IPS-18c (cell line): ENCODE data around the gene ZNF888.
"Not testable (repeated sequence)": the region's sequence is repeated elsewhere in the genome, so short reads cannot be mapped to it uniquely, and the experiment has no call there.

Source experiments
- H3K4me3 ChIP-seq: 2 replicates; pipeline ENCODE4 v1.7.0; 2013; ENCODE audit warnings: low read depth, mild to moderate bottlenecking, low read length, moderate library complexity; ENCODE audit not compliant: insufficient read depth
- H3K9me3 ChIP-seq: one replicate; pipeline ENCODE4 v1.6.1; 2013; ENCODE audit warnings: mild to moderate bottlenecking, low read length, moderate library complexity; ENCODE audit not compliant: control insufficient read depth, insufficient read depth

ZNF888 gene

DNA sequence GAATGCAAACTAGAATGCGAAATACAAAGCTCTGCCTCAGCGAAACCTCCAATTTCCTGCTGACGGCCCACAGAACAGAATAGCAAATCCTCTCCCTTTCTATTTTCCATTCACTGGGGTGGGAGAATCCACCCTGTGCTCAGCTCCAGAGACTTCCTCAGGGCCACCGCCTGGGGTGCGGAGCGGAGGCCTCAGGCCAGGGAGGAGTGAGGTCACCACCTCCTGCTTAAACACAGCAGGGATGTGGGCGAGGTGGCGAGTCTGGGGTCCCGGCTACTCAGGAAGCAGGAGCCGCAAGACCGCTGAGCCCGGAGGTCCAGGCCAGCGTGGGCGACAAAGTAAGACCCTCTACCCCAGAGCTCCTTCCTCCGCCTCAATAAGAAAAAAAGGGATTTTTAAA is 25.1 kb downstream of the ZNF888 start:
- H3K4me3 ChIP-seq = peak overlapping the region; percentile 94; the same call in 1 of the 2 replicates

GRCh38 chr19:52897138-52897935 is 25.9 kb downstream of the ZNF888 start, which contains the start of gene ZNF320:
ZNF320 (minus strand) TSS chr19:52897635; CDS start chr19:52890255, 7,380 bp downstream.
- H3K9me3 ChIP-seq = no peaks in the 10 kb centered on the region
- H3K4me3 ChIP-seq = peak within 1 kb of the TSS; percentile 94

More for the DNA sequence above, 25.1 kb downstream of the ZNF888 start:
- no peaks in the 10 kb centered on the region for H3K9me3 ChIP-seq

GRCh38 chr19:52896431-52897137 is 26.6 kb downstream of the ZNF888 start:
- H3K9me3 ChIP-seq = no peaks in the 10 kb centered on the region
- H3K4me3 ChIP-seq = peak overlapping the region; percentile 94

DNA sequence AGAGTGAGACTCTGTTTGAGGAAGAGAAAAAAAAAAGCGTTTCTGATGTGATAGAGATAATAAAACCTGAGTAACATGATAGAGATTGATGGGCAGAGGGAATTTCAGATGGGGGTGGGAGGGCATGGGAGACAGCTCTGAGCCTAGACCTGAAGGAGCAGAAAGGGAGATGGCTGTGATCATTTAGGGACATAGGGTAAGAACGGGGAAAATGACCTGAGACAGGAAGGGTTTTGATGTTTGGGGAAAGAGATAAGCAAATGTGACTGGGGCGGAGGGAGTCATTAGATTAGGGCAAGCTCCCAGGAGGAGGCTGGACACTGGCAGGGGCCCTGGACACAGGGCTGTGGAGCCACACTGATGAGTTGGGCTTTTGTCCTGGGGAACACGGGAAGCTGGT is 31.9 kb downstream of the ZNF888 start:
- no peaks in the 10 kb centered on the region for H3K9me3 ChIP-seq
- H3K4me3 ChIP-seq = no peak overlapping the region

DNA sequence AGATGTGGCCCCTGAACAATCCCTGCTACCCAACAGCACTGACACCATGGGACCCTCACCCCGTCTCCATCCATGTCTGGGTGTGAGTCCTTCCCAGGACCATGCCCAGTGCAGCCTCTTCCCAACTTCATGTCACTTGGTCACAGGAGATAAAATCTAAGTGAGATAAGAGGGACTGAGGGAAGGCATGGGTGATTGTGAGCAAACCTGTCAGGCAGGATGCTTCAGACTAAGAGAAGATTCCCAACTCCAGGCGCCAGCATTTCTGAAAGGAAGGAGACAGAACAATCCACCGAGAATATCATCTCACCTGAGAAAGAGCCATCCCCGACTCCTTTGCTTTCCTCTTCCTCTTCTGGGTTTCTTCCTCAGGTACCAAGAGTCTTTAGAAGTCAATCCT is 33.3 kb downstream of the ZNF888 start:
- Histone ChIP-seq H3K4me3 (no peak overlapping the region), H3K9me3 (no peaks in the 10 kb centered on the region)

GRCh38 chr19:52889076-52889475 is 34.2 kb downstream of the ZNF888 start:
- H3K9me3 ChIP-seq = no peaks in the 10 kb centered on the region
- H3K4me3 ChIP-seq = no peak overlapping the region

- H3K4me3 ChIP-seq = no peak overlapping the region
- no peaks in the 10 kb centered on the region for H3K9me3 ChIP-seq
Observed at GRCh38 chr19:52880895-52881389, 42.3 kb downstream of the ZNF888 start.

DNA sequence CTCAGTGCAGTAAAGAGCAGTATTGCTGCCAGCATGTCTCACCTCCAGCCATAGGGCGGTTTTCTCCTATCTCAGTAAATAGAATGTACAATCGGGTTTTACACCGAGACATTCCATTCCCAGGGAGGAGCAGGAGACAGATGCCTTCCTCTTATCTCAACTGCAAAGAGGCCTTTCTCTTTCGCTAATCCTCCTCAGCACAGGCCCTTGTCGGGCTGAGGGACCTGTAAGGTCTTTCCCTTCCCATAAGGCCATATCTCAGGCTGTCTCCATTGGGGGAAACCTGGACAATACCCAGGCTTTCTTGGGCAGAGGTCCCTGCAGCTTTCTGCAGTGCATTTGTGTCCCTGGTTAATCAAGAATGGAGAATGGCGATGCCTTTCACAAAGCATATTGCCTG is 50.2 kb downstream of the ZNF888 start:
- not testable (repeated sequence) for H3K4me3 ChIP-seq, H3K9me3 ChIP-seq

DNA sequence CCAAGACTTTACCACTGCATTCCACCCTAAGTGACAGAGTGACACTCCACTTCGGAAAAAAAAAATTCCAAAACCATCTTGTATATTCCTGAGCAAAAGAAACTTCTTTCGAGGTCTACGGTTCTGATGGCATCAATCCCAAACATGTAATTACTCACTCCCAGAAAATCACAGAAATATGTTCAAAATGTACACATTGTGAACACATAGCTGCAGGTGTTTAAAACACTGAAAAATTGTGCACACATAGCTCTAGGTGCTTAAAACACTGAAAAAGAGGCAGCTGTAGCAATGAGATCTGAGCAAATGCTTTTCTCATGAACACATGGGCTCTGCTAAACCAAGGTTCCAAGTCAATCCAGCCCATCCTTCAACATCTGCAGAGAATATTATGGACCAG is 51.8 kb downstream of the ZNF888 start:
- H3K9me3 ChIP-seq = no peaks in the 10 kb centered on the region
- no peak overlapping the region for H3K4me3 ChIP-seq

DNA sequence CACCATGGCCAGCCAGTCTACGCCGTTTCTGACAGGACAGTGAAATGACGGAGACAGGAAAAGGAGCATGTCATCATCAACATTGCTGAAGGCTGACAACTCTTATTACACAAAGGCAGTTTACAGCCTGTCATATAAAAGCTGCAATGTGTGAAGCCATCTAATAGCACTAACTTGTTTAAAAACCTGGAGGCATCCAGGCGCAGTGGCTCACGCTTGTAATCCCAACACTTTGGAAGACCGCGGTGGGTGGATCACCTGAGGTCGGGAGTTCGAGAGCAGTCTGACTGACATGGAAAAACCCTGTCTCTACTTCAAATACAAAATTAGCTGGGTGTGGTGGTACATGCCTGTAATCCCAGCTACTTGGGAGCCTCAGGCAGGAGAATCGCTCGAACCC is 55.2 kb downstream of the ZNF888 start:
- H3K4me3 ChIP-seq, H3K9me3 ChIP-seq: not testable (repeated sequence)

DNA sequence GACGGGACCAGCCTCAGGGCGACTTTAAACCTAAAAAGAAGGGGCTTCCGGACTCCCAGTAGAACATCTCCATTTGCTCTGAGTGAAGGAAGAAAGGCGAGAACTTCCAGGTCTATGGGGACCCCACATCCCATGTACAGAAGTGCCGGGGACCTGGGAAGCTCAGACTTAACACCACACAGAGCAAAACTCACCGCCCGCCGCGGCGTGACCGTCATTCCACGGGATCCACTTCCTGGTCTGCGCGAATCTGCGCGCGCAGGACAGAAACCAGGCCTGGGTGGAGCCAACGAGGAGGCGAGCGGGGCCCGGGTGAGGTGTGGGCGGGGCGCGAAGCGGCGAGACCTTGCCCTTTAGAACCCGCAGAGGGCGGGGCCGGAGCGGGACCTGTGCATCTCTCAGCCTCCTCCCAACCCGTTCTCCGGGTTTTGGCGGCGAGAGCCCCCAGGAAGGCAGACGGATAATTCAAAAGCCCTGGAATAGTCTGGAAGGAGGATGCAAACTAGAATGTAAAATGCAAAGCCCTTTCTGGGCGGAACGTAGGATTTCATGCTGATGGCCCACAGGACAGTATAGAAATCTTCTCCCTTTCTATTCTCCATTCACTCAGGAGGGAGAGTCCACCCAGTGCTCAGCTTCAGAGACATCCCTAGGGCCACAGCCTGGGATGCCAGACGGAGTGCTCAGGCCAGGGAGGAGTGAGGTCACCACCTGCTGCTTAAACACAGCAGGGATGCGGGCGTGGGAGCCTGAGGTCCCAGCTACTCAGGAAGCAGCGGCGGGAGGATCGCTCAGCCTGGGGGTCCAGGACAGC is 65.6 kb downstream of the ZNF888 start, which contains the start of gene ZNF468:
Gene ZNF468 (minus strand): TSS at position 242 of the 814 bp plus-strand sequence. CDS start 3,347 bp downstream, outside the sequence.
- H3K9me3 ChIP-seq = not testable (repeated sequence)
- peak within 1 kb of the TSS; percentile 79 for H3K4me3 ChIP-seq

DNA sequence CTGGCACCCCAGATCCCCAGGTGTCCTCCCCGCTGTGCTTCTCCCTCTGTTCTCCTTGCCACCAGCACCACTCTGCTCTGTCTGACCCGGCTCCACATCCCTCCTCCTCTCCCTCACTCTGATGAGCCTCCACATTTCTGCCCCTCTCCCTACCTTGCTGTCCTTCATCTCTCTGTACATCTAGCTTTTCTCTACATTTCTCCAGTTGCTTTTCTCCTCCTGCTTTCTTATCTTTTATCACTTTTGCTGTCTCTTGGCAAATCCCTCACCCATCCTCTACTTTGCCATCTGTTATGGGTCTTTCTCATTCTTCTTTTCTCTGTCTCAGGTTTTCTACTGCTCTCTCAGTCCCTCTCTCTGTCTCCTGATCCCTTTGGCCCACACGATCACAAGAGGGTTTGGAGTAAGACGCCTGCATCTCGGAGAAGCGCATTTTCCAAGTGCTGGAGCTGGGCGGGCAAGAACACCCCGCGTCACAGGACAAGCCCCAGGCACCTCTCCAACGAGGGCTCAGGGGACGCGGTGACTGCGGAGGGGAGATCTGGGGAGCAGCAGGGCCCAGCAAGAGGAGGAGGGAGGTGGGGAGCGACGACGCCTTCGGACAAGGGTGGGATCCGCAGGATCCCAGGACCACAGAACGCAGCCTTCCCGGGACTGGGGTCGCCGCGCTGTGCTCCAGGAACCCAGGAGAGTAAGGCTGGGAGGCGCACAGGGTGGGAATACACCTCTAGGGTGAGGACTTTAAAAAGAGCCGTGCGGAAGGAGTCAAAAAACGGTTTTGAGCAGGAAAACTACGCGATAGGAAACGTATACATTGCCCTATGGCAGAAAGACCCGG is 66.5 kb downstream of the ZNF888 start:
- peak overlapping the region; percentile 79 for H3K4me3 ChIP-seq
- H3K9me3 ChIP-seq = not testable (repeated sequence)
